Measurements from ENCODE around the gene FAM200A. TPM values are rescaled to one million over a fixed set of nuclear protein-coding genes. Genes with fewer than 3 reads are reported as not detected.

The FAM200A gene
- 4.3 and 4.6 TPM in 2 replicates for polyA plus RNA-seq (2013)

DNA sequence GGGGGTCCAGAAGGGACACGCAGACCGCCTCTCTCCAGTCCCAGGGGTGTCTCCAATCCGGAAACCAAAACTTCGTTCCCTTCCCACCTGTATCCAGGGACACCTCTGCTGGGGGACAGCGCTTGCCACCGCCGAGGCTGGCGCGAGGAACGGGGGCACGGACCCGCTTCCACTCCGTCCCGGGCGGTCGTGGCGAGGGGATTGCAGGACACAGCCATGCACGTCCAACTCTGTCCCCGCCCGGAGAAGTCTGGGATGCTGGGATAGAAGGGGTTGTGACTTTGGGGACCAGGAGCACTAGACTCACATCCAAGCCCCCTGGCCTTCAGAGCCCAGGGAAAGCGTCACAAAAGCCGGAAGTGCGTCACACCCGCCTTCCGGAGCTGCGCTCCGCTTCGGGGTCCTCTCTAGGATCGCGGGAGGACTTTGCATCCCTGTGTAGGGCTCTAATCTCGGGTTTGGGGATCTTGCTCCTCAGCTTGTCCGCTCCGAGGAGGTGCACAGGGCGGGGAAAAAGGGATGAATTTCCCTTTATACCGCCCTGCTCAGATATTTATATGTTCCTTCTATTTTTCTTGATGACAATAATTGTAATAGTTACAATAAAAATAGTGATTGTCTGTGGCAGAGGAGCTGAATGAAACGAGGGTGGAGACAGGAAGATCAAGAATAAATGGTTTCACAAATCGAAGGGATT lies at the start of gene FAM200A:
TSS of gene FAM200A (minus strand) at position 348 of the 697 bp plus-strand sequence. CDS start 3,707 bp downstream, outside the sequence.
- Histone ChIP-seq H4K8ac (ENCODE audit: low read depth, low read length) (peak within 1 kb of the TSS; percentile 100), H3K23ac (ENCODE audit: low read length) (no peak within 1 kb of the TSS), H3K79me1 (ENCODE audit: low read length) (peaks cover 4% of the 10 kb centered on the region), H3K4me3 (ENCODE audit: low read depth, low read length) (peak within 1 kb of the TSS; percentile 95), H2BK120ac (ENCODE audit: insufficient read depth, low read length, poor library complexity) (peak within 1 kb of the TSS; percentile 82), H3K4me1 (ENCODE audit: control insufficient read depth in 1 of 2, insufficient read depth in 2 of 2, low read length in 2 of 2) (peaks cover 4% of the 10 kb centered on the region in 2 experiments), H3K14ac (ENCODE audit: low read length) (peak within 1 kb of the TSS; percentile 98), H2BK12ac (ENCODE audit: low read length) (no peak within 1 kb of the TSS), H3K79me2 (ENCODE audit: control insufficient read depth, insufficient read depth, low read length, poor library complexity) (peaks cover 4% of the 10 kb centered on the region), H4K12ac (ENCODE audit: low read depth, low read length) (peak within 1 kb of the TSS; percentile 99), H3K9me3 (ENCODE audit: insufficient read depth, low read depth, low read length) (no peaks in the 10 kb centered on the region), H3K4ac (ENCODE audit: low read depth, low read length) (peak within 1 kb of the TSS; percentile 95), H3K18ac (ENCODE audit: low read length) (peak within 1 kb of the TSS; percentile 100), H4K91ac (ENCODE audit: low read depth, low read length) (peak within 1 kb of the TSS; percentile 94), H3K4me2 (ENCODE audit: low read length) (peak within 1 kb of the TSS; percentile 95), H2BK5ac (ENCODE audit: low read depth, low read length, poor library complexity) (peak within 1 kb of the TSS; percentile 77), H3K36me3 (ENCODE audit: control insufficient read depth in 1 of 2, insufficient read depth in 2 of 2, low read length in 2 of 2) (peaks cover 4 to 9% of the 10 kb centered on the region in 2 experiments), H2AFZ (ENCODE audit: insufficient read depth, low read length, poor library complexity) (peak within 1 kb of the TSS; percentile 98), H3K9ac (ENCODE audit: low read length) (peak within 1 kb of the TSS; percentile 90), H3K27ac (ENCODE audit: low read depth, low read length) (no peak within 1 kb of the TSS), H3K27me3 (ENCODE audit: insufficient read depth, low read length) (no peaks in the 10 kb centered on the region), H2AK5ac (ENCODE audit: low read length) (peak within 1 kb of the TSS; percentile 96)
- no CpG with 5 or more reads among the region's 37 CpGs for WGBS (ENCODE audit: extremely low coverage, insufficient coverage, insufficient read length)
- peak; percentile 80 to 83 for DNase-seq

DNA sequence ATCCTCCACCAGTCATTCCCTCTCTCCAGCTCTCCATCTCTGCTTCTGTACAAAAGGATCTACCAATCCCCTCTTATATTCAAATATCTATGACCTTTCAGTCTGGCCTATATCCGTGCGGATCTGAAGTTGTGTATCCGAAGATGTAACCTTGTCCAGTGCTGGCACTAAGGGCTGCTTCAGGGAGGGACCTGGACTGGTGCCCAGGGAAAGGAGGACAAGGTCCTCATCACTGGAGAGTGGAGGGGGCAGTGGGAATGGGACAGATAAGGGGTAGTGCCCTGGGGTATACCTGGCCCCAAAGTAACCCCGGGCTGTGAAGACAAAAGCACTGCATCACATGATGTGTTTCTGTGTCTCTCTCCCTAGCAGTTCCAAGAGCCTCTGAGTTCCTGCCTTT lies 47.9 kb upstream of the FAM200A start:
- no peak overlapping the region for H3K18ac ChIP-seq (ENCODE audit: low read length)
- H3K23ac ChIP-seq (ENCODE audit: low read length): no peak overlapping the region
- no peak overlapping the region for H4K8ac ChIP-seq (ENCODE audit: low read depth, low read length)
- no peak overlapping the region for H2AFZ ChIP-seq (ENCODE audit: insufficient read depth, low read length, poor library complexity)
- WGBS (ENCODE audit: extremely low coverage, insufficient coverage, insufficient read length): no CpG with 5 or more reads among the region's 4 CpGs
- H3K27me3 ChIP-seq (ENCODE audit: insufficient read depth, low read length): no peaks in the 10 kb centered on the region
- H3K4me1 ChIP-seq (ENCODE audit: control insufficient read depth in 1 of 2, insufficient read depth in 2 of 2, low read length in 2 of 2): no peaks in the 10 kb centered on the region
- H4K12ac ChIP-seq (ENCODE audit: low read depth, low read length): no peak overlapping the region
- DNase-seq: no peak
- no peak overlapping the region for H3K14ac ChIP-seq (ENCODE audit: low read length)
- no peak overlapping the region for H2AK5ac ChIP-seq (ENCODE audit: low read length)
- no peak overlapping the region for H2BK120ac ChIP-seq (ENCODE audit: insufficient read depth, low read length, poor library complexity)
- no peak overlapping the region for H3K4ac ChIP-seq (ENCODE audit: low read depth, low read length)
- H4K91ac ChIP-seq (ENCODE audit: low read depth, low read length): no peak overlapping the region
- H3K4me2 ChIP-seq (ENCODE audit: low read length): no peak overlapping the region
- no peak overlapping the region for H2BK5ac ChIP-seq (ENCODE audit: low read depth, low read length, poor library complexity)
- no peak overlapping the region for H3K4me3 ChIP-seq (ENCODE audit: low read depth, low read length)
- no peaks in the 10 kb centered on the region for H3K9me3 ChIP-seq (ENCODE audit: insufficient read depth, low read depth, low read length)
- no peaks in the 10 kb centered on the region for H3K79me1 ChIP-seq (ENCODE audit: low read length)
- H2BK12ac ChIP-seq (ENCODE audit: low read length): no peak overlapping the region
- H3K79me2 ChIP-seq (ENCODE audit: control insufficient read depth, insufficient read depth, low read length, poor library complexity): no peaks in the 10 kb centered on the region
- H3K9ac ChIP-seq (ENCODE audit: low read length): no peak overlapping the region
- no peaks in the 10 kb centered on the region for H3K36me3 ChIP-seq (ENCODE audit: control insufficient read depth in 1 of 2, insufficient read depth in 2 of 2, low read length in 2 of 2)
- no peak overlapping the region for H3K27ac ChIP-seq (ENCODE audit: low read depth, low read length)

DNA sequence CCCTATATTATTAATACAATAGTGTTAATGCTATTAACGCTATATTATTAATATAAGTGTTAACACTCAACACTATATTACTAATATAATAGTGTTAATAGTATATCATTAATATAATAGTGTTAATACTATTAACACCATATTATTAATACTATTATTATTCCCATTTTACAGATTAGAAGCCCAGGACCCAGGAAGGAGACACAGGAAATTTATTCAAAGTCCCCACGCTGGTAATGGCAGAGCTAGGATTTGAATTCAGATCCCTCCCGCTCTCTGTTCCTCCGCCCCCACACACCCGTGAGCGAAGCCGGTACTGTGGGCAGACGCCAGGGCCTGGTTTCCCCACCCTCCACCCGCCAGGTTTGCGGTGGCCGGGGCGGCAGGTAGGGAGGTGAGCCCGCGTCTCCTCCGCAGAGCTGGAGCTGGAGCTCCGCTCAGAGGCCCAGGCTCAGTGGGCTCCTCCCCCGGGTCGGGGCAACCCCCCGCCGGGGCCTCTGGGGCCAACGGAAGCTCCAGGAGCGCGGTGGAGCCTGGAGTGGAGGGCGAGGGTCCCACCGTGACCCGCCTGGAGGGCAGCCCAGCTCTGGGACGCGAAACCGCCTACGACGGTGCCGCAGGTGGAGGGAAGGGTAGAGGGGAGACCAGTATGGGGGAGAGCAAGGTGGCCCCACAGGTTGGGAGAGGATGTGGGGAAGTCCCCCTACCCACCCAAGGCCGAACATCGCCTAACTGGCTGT lies 46.0 kb upstream of the FAM200A start, which contains the start of gene TMEM225B:
TSS of gene TMEM225B (plus strand) at position 506 of the 740 bp plus-strand sequence. CDS start 6,122 bp downstream, outside the sequence.
- H3K9me3 ChIP-seq (ENCODE audit: insufficient read depth, low read depth, low read length): no peaks in the 10 kb centered on the region
- no peak within 1 kb of the TSS for H3K23ac ChIP-seq (ENCODE audit: low read length)
- DNase-seq: no peak
- no peaks in the 10 kb centered on the region for H3K4me1 ChIP-seq (ENCODE audit: control insufficient read depth in 1 of 2, insufficient read depth in 2 of 2, low read length in 2 of 2)
- WGBS (ENCODE audit: extremely low coverage, insufficient coverage, insufficient read length): no CpG with 5 or more reads among the region's 34 CpGs
- H2AK5ac ChIP-seq (ENCODE audit: low read length): no peak within 1 kb of the TSS
- no peak within 1 kb of the TSS for H2BK12ac ChIP-seq (ENCODE audit: low read length)
- H3K9ac ChIP-seq (ENCODE audit: low read length): no peak within 1 kb of the TSS
- no peaks in the 10 kb centered on the region for H3K79me1 ChIP-seq (ENCODE audit: low read length)
- no peaks in the 10 kb centered on the region for H3K79me2 ChIP-seq (ENCODE audit: control insufficient read depth, insufficient read depth, low read length, poor library complexity)
- no peak within 1 kb of the TSS for H3K4ac ChIP-seq (ENCODE audit: low read depth, low read length)
- H2BK5ac ChIP-seq (ENCODE audit: low read depth, low read length, poor library complexity): no peak within 1 kb of the TSS
- no peak within 1 kb of the TSS for H4K12ac ChIP-seq (ENCODE audit: low read depth, low read length)
- H3K27ac ChIP-seq (ENCODE audit: low read depth, low read length): no peak within 1 kb of the TSS
- H3K36me3 ChIP-seq (ENCODE audit: control insufficient read depth in 1 of 2, insufficient read depth in 2 of 2, low read length in 2 of 2): no peaks in the 10 kb centered on the region
- no peak within 1 kb of the TSS for H4K91ac ChIP-seq (ENCODE audit: low read depth, low read length)
- H2BK120ac ChIP-seq (ENCODE audit: insufficient read depth, low read length, poor library complexity): no peak within 1 kb of the TSS
- no peak within 1 kb of the TSS for H3K18ac ChIP-seq (ENCODE audit: low read length)
- H3K4me3 ChIP-seq (ENCODE audit: low read depth, low read length): no peak within 1 kb of the TSS
- no peaks in the 10 kb centered on the region for H3K27me3 ChIP-seq (ENCODE audit: insufficient read depth, low read length)
- no peak within 1 kb of the TSS for H2AFZ ChIP-seq (ENCODE audit: insufficient read depth, low read length, poor library complexity)
- H4K8ac ChIP-seq (ENCODE audit: low read depth, low read length): no peak within 1 kb of the TSS
- no peak within 1 kb of the TSS for H3K4me2 ChIP-seq (ENCODE audit: low read length)
- H3K14ac ChIP-seq (ENCODE audit: low read length): no peak within 1 kb of the TSS

DNA sequence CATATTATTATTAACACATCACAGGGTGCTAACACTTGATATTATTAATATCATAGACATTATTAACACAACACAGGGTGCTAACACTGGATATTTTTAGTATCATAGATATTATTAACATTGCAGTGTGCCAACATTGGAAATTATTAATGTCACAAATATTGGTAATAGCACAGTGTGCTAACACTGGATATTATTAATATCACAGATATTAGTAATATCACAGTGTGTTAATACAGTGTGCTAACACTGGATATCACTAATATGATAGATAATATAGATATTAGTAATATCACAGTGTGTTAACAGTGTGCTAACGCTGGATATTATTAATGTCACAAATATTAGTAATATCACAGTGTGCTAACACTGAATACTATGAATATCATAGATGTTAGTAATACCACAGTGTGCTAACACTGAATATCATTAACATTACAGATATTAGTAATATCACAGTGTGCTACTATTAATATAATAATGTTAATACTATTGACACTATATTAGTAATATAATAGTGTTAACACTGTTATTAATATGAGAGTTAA lies 44.6 kb upstream of the FAM200A start:
- Histone ChIP-seq H3K23ac (ENCODE audit: low read length) (no peak overlapping the region), H3K36me3 (ENCODE audit: control insufficient read depth in 1 of 2, insufficient read depth in 2 of 2, low read length in 2 of 2) (no peaks in the 10 kb centered on the region), H4K91ac (ENCODE audit: low read depth, low read length) (no peak overlapping the region)

More for the DNA sequence above, 44.6 kb upstream of the FAM200A start:
- no peak overlapping the region for H3K9ac ChIP-seq (ENCODE audit: low read length)
- no peak overlapping the region for H4K12ac ChIP-seq (ENCODE audit: low read depth, low read length)
- no peak for DNase-seq
- no CpG with 5 or more reads among the region's 1 CpG for WGBS (ENCODE audit: extremely low coverage, insufficient coverage, insufficient read length)
- H3K14ac ChIP-seq (ENCODE audit: low read length): no peak overlapping the region
- H3K79me1 ChIP-seq (ENCODE audit: low read length): no peaks in the 10 kb centered on the region
- no peak overlapping the region for H2AK5ac ChIP-seq (ENCODE audit: low read length)
- H3K4me2 ChIP-seq (ENCODE audit: low read length): no peak overlapping the region
- H3K79me2 ChIP-seq (ENCODE audit: control insufficient read depth, insufficient read depth, low read length, poor library complexity): no peaks in the 10 kb centered on the region
- no peak overlapping the region for H4K8ac ChIP-seq (ENCODE audit: low read depth, low read length)
- H3K9me3 ChIP-seq (ENCODE audit: insufficient read depth, low read depth, low read length): no peaks in the 10 kb centered on the region
- no peak overlapping the region for H2AFZ ChIP-seq (ENCODE audit: insufficient read depth, low read length, poor library complexity)
- H2BK5ac ChIP-seq (ENCODE audit: low read depth, low read length, poor library complexity): no peak overlapping the region
- H2BK120ac ChIP-seq (ENCODE audit: insufficient read depth, low read length, poor library complexity): no peak overlapping the region
- no peak overlapping the region for H2BK12ac ChIP-seq (ENCODE audit: low read length)
- no peak overlapping the region for H3K27ac ChIP-seq (ENCODE audit: low read depth, low read length)
- H3K4me1 ChIP-seq (ENCODE audit: control insufficient read depth in 1 of 2, insufficient read depth in 2 of 2, low read length in 2 of 2): no peaks in the 10 kb centered on the region
- H3K27me3 ChIP-seq (ENCODE audit: insufficient read depth, low read length): no peaks in the 10 kb centered on the region
- no peak overlapping the region for H3K18ac ChIP-seq (ENCODE audit: low read length)
- no peak overlapping the region for H3K4ac ChIP-seq (ENCODE audit: low read depth, low read length)
- H3K4me3 ChIP-seq (ENCODE audit: low read depth, low read length): no peak overlapping the region

Measured in trophoblast cell (in vitro differentiated cells and primary cell).